ENCODE results near the gene ARHGEF7.
"Not testable (repeated sequence)": the region's sequence is repeated elsewhere in the genome, so short reads cannot be mapped to it uniquely, and the experiment has no call there.

The ARHGEF7 gene

GRCh38 chr13:111193223-111193622, 78.1 kb downstream of the ARHGEF7 start:
- not testable (repeated sequence) for H3F3A ChIP-seq (ENCODE audit: insufficient read depth); H3K27me3 ChIP-seq (ENCODE audit: low read length); H3K9ac ChIP-seq (ENCODE audit: low read length); H3K27ac ChIP-seq (ENCODE audit: low read depth, low read length); H3K4me3 ChIP-seq (ENCODE audit: insufficient read depth, low read length, poor library complexity, severe bottlenecking); H3K9me3 ChIP-seq (ENCODE audit: insufficient read depth, low read length); H2AFZ ChIP-seq (ENCODE audit: low read depth, low read length, severe bottlenecking); H3K4me2 ChIP-seq (ENCODE audit: low read depth, low read length, poor library complexity, severe bottlenecking); H4K20me1 ChIP-seq (ENCODE audit: low read depth, low read length); H3K9me2 ChIP-seq (replicated peaks; ENCODE audit: insufficient read depth, low read length); H3K36me3 ChIP-seq (ENCODE audit: low read length)
- H3K79me2 ChIP-seq (ENCODE audit: insufficient read depth, low read length), result peaks cover 77% of the 10 kb centered on the region

- H3K27ac ChIP-seq (ENCODE audit: low read depth, low read length); H3K4me3 ChIP-seq (ENCODE audit: insufficient read depth, low read length, poor library complexity, severe bottlenecking); H2AFZ ChIP-seq (ENCODE audit: low read depth, low read length, severe bottlenecking); H3F3A ChIP-seq (ENCODE audit: insufficient read depth); H3K36me3 ChIP-seq (ENCODE audit: low read length); H4K20me1 ChIP-seq (ENCODE audit: low read depth, low read length); H3K9ac ChIP-seq (ENCODE audit: low read length); H3K27me3 ChIP-seq (ENCODE audit: low read length); H3K9me3 ChIP-seq (ENCODE audit: insufficient read depth, low read length); H3K4me2 ChIP-seq (ENCODE audit: low read depth, low read length, poor library complexity, severe bottlenecking); H3K9me2 ChIP-seq (replicated peaks; ENCODE audit: insufficient read depth, low read length): not testable (repeated sequence)
- H3K79me2 ChIP-seq (ENCODE audit: insufficient read depth, low read length), result peaks cover 68% of the 10 kb centered on the region
These were observed 79.5 kb downstream of the ARHGEF7 start for GRCh38 chr13:111194651-111195050.

GRCh38 chr13:111198732-111199378, 83.7 kb downstream of the ARHGEF7 start:
- not testable (repeated sequence) for H3K36me3 ChIP-seq (ENCODE audit: low read length); H3K9me3 ChIP-seq (ENCODE audit: insufficient read depth, low read length)
- H3K79me2 ChIP-seq (ENCODE audit: insufficient read depth, low read length), result peaks cover 69% of the 10 kb centered on the region

GRCh38 chr13:111201304-111201940, 86.3 kb downstream of the ARHGEF7 start:
- Histone ChIP-seq H2AFZ (ENCODE audit: low read depth, low read length, severe bottlenecking) (no peak overlapping the region), H3F3A (ENCODE audit: insufficient read depth) (peaks cover 10% of the 10 kb centered on the region), H3K9me3 (ENCODE audit: insufficient read depth, low read length) (no peaks in the 10 kb centered on the region), H3K27ac (ENCODE audit: low read depth, low read length) (no peak overlapping the region; the same call in 1 of the 2 replicates), H3K27me3 (ENCODE audit: low read length) (no peaks in the 10 kb centered on the region), H3K9me2 (replicated peaks; ENCODE audit: insufficient read depth, low read length) (no peaks in the 10 kb centered on the region), H3K36me3 (ENCODE audit: low read length) (no peaks in the 10 kb centered on the region), H3K4me3 (ENCODE audit: insufficient read depth, low read length, poor library complexity, severe bottlenecking) (no peak overlapping the region), H3K4me2 (ENCODE audit: low read depth, low read length, poor library complexity, severe bottlenecking) (peak overlapping the region; percentile 53), H3K79me2 (ENCODE audit: insufficient read depth, low read length) (peaks cover 65% of the 10 kb centered on the region), H4K20me1 (ENCODE audit: low read depth, low read length) (no peaks in the 10 kb centered on the region), H3K9ac (ENCODE audit: low read length) (no peak overlapping the region)
- TF ChIP-seq EZH2phosphoT487 (conservative IDR thresholded peaks at IDR 0.05; ENCODE audit: low read length) (no peak), CTCF (IDR thresholded peaks at IDR 0.05; ENCODE audit: insufficient read depth, low read length, poor library complexity, severe bottlenecking) (no peak)

More at GRCh38 chr13:111198732-111199378, 83.7 kb downstream of the ARHGEF7 start:
- not testable (repeated sequence) for H4K20me1 ChIP-seq (ENCODE audit: low read depth, low read length); H3F3A ChIP-seq (ENCODE audit: insufficient read depth); H3K4me2 ChIP-seq (ENCODE audit: low read depth, low read length, poor library complexity, severe bottlenecking); H3K27me3 ChIP-seq (ENCODE audit: low read length); H3K9ac ChIP-seq (ENCODE audit: low read length); H2AFZ ChIP-seq (ENCODE audit: low read depth, low read length, severe bottlenecking); H3K9me2 ChIP-seq (replicated peaks; ENCODE audit: insufficient read depth, low read length); H3K4me3 ChIP-seq (ENCODE audit: insufficient read depth, low read length, poor library complexity, severe bottlenecking); H3K27ac ChIP-seq (ENCODE audit: low read depth, low read length)

Measured in SU-DHL-6 (cell line).